Endodermal cell (in vitro differentiated cells): Measurements from ENCODE around the gene C1QTNF4. TPM values are rescaled to one million over a fixed set of nuclear protein-coding genes. Genes with fewer than 3 reads are reported as not detected.
A peak's percentile ranks its signal among the peaks of the same experiment; 100 is the strongest.

Experiments
- DNase-seq: peaks from one replicate; pipeline ENCODE4 v3.0.0-alpha.2; 2017
- H3K27ac ChIP-seq: 2 replicates; pipeline ENCODE4 v1.5.1; 2013; ENCODE audit warnings: mild to moderate bottlenecking, low read depth, low read length, moderate library complexity
- H3K27me3 ChIP-seq: 2 replicates; pipeline ENCODE4 v1.6.1; 2013; ENCODE audit warnings: mild to moderate bottlenecking, low read length, moderate library complexity; ENCODE audit not compliant: insufficient read depth, control insufficient read depth, poor library complexity, severe bottlenecking
- H3K36me3 ChIP-seq: 2 replicates; pipeline ENCODE4 v1.7.0; 2013; ENCODE audit warnings: mild to moderate bottlenecking, low read length, moderate library complexity; ENCODE audit not compliant: control insufficient read depth, insufficient read depth
- H3K4me1 ChIP-seq: one replicate; pipeline ENCODE4 v1.7.0; 2013; ENCODE audit warnings: low read length; ENCODE audit not compliant: control insufficient read depth, insufficient read depth
- H3K4me3 ChIP-seq: 2 replicates; pipeline ENCODE4 v1.5.1; 2013; ENCODE audit warnings: mild to moderate bottlenecking, low read length, moderate library complexity
- H3K9ac ChIP-seq: 2 replicates; pipeline ENCODE4 v1.6.1; 2013; ENCODE audit warnings: mild to moderate bottlenecking, low read length, moderate library complexity; ENCODE audit not compliant: poor library complexity, severe bottlenecking; ENCODE audit errors: extremely low read depth
- H3K9me3 ChIP-seq: 2 replicates; pipeline ENCODE4 v1.6.1; 2013; ENCODE audit warnings: mild to moderate bottlenecking, low read length, moderate library complexity; ENCODE audit not compliant: control insufficient read depth
- H3K27ac Mint-ChIP-seq: 2 replicates; pipeline ENCODE4 v1.8.0; 2020; ENCODE audit warnings: mixed read lengths
- H3K27me3 Mint-ChIP-seq: 2 replicates; pipeline ENCODE4 v1.8.0; 2021; ENCODE audit warnings: mild to moderate bottlenecking, mixed read lengths; ENCODE audit not compliant: insufficient read depth
- H3K36me3 Mint-ChIP-seq: 2 replicates; pipeline ENCODE4 v1.8.0; 2020; ENCODE audit warnings: low read depth, mixed read lengths
- H3K4me1 Mint-ChIP-seq: 2 replicates; pipeline ENCODE4 v1.8.0; 2020; ENCODE audit warnings: mixed read lengths
- H3K4me3 Mint-ChIP-seq: 2 replicates; pipeline ENCODE4 v1.8.0; 2020; ENCODE audit warnings: mild to moderate bottlenecking, moderate library complexity, mixed read lengths
- H3K9me3 Mint-ChIP-seq: 2 replicates; pipeline ENCODE4 v1.8.0; 2020; ENCODE audit warnings: mild to moderate bottlenecking, mixed read lengths
- CTCF ChIP-seq: fragments of 200-600 bp; sonication (generic); conservative IDR thresholded peaks from 2 replicates; pipeline ENCODE4 v1.5.0; 2021; ENCODE audit warnings: antibody characterized with exemption, mild to moderate bottlenecking
- WGBS, 2 experiments: methylation state at CpG; one replicate each; pipeline versions ENCODE4 v1.1.5 to v1.1.7; 2013; ENCODE audit warnings: missing lambda C conversion rate in 2 of 2, mixed read lengths in 1 of 2; ENCODE audit not compliant: insufficient coverage in 1 of 2, insufficient read length in 1 of 2; 5-methylcytosine and 5-hydroxymethylcytosine counted together
- total RNA-seq, 2 donors: library from RNA; stranded (reverse); fragmentation: NEBNext Ultra II Directional in 1 of 2; extraction: Animal tissue kit (Norgen Biotek cat#: 25700) in 1 of 2; gene quantifications; 2 replicates in 1 of 2; 3 replicates in 1 of 2; pipeline ENCODE4 v1.2.1, GENCODE V29; 2021

C1QTNF4 gene
- total RNA-seq, 2 donors from 2014 or later: 6.9 to 10.5 TPM

- no peak overlapping the region for H3K4me3 ChIP-seq
- H3K27me3 ChIP-seq: no peaks in the 10 kb centered on the region
- H3K27ac ChIP-seq: no peak overlapping the region
- Mint-ChIP-seq H3K27me3 (no peaks in the 10 kb centered on the region), H3K4me3 (no peak overlapping the region), H3K27ac (no peak overlapping the region), H3K36me3 (no peaks in the 10 kb centered on the region), H3K4me1 (peaks cover 14% of the 10 kb centered on the region), H3K9me3 (no peaks in the 10 kb centered on the region)
- 50 to 57% methylated on average over 5 of the region's 5 CpGs for WGBS, 2 experiments
- peak; percentile 68 for DNase-seq
- peaks cover 4% of the 10 kb centered on the region for H3K4me1 ChIP-seq
- no peak for TF ChIP-seq CTCF
- H3K36me3 ChIP-seq: peaks cover 6% of the 10 kb centered on the region
- no peaks in the 10 kb centered on the region for H3K9me3 ChIP-seq
- no peak overlapping the region for H3K9ac ChIP-seq
Observed at GRCh38 chr11:47606731-47607130, 12.5 kb upstream of the C1QTNF4 start.

GRCh38 chr11:47605921-47606320 lies 11.7 kb upstream of the C1QTNF4 start:
- H3K4me3 ChIP-seq: no peak overlapping the region
- TF ChIP-seq CTCF: no peak
- H3K27ac ChIP-seq: no peak overlapping the region
- no peaks in the 10 kb centered on the region for H3K27me3 ChIP-seq
- no peaks in the 10 kb centered on the region for H3K9me3 ChIP-seq
- H3K27me3 Mint-ChIP-seq: no peaks in the 10 kb centered on the region
- no peak overlapping the region for H3K27ac Mint-ChIP-seq
- peaks cover 14% of the 10 kb centered on the region for H3K4me1 Mint-ChIP-seq
- no peaks in the 10 kb centered on the region for H3K36me3 Mint-ChIP-seq
- H3K9ac ChIP-seq: no peak overlapping the region
- no peaks in the 10 kb centered on the region for H3K36me3 ChIP-seq
- DNase-seq: no peak
- no peaks in the 10 kb centered on the region for H3K9me3 Mint-ChIP-seq
- H3K4me1 ChIP-seq: peaks cover 4% of the 10 kb centered on the region
- no peak overlapping the region for H3K4me3 Mint-ChIP-seq
- 85 to 100% methylated on average over 3 of the region's 3 CpGs for WGBS, 2 experiments

- H3K9ac ChIP-seq: no peak overlapping the region
- DNase-seq: no peak
- H3K27me3 ChIP-seq: no peaks in the 10 kb centered on the region
- H3K4me3 ChIP-seq: no peak overlapping the region
- Mint-ChIP-seq H3K9me3 (no peaks in the 10 kb centered on the region), H3K4me1 (peaks cover 27% of the 10 kb centered on the region), H3K4me3 (no peak overlapping the region), H3K27me3 (no peaks in the 10 kb centered on the region), H3K36me3 (no peaks in the 10 kb centered on the region), H3K27ac (no peak overlapping the region)
- 91 to 95% methylated on average over 4 of the region's 4 CpGs for WGBS, 2 experiments
- no peaks in the 10 kb centered on the region for H3K9me3 ChIP-seq
- TF ChIP-seq CTCF: no peak
- no peak overlapping the region for H3K27ac ChIP-seq
- H3K36me3 ChIP-seq: no peaks in the 10 kb centered on the region
- peaks cover 12% of the 10 kb centered on the region for H3K4me1 ChIP-seq
Observed at GRCh38 chr11:47603295-47603694, 9.1 kb upstream of the C1QTNF4 start.
